Upper lobe of left lung (tissue), 6 donors: ENCODE data around the gene IKZF4. TPM values are rescaled to one million over a fixed set of nuclear protein-coding genes. Genes with fewer than 3 reads are reported as not detected.

Experiments
- ATAC-seq, 2 donors: fragments of 200-7000 bp; cut with Tn5 transposase; one replicate each; pipeline ENCODE4 v1.9.1; 2022; ENCODE audit warnings: mild to moderate bottlenecking in 2 of 2, moderate library complexity in 2 of 2; ENCODE audit not compliant: low FRiP score in 2 of 2
- DNase-seq, 2 donors: peaks; one replicate each; pipeline ENCODE4 v3.0.0-alpha.2; 2019 to 2020
- H3K27ac ChIP-seq, 4 donors: fragments of 200-600 bp; sonication (generic); one replicate each; pipeline ENCODE4 v1.5.1; 2016 to 2019
- H3K27me3 ChIP-seq, 4 donors: fragments of 200-600 bp; sonication (generic); one replicate each; pipeline ENCODE4 v1.5.1; 2017 to 2019
- H3K36me3 ChIP-seq, 4 donors: fragments of 200-600 bp; sonication (generic); one replicate each; pipeline ENCODE4 v1.5.1; 2016 to 2019
- H3K4me1 ChIP-seq, 4 donors: fragments of 200-600 bp; sonication (generic); one replicate each; pipeline ENCODE4 v1.5.1; 2018 to 2019
- H3K4me3 ChIP-seq, 4 donors: fragments of 200-600 bp; sonication (generic); one replicate each; pipeline ENCODE4 v1.5.1; 2017 to 2019; ENCODE audit warnings: mild to moderate bottlenecking in 2 of 4, moderate library complexity in 1 of 4
- H3K9me3 ChIP-seq, 4 donors: fragments of 200-600 bp; sonication (generic); one replicate each; pipeline ENCODE4 v1.5.1; 2018 to 2019
- CTCF ChIP-seq, 6 experiments: fragments of 450-650 bp in 4 of 6; fragments of 200-600 bp in 2 of 6; sonication (generic) in 2 of 6; IDR thresholded peaks; one replicate each; pipeline ENCODE4 v1.5.1; 2016 to 2019; ENCODE audit warnings: antibody characterized with exemption in 6 of 6
- EP300 ChIP-seq, 4 donors: sonication (generic); formaldehyde crosslinking; IDR thresholded peaks; one replicate each; pipeline ENCODE4 v1.5.1; 2017; ENCODE audit warnings: antibody characterized with exemption in 4 of 4, control low read depth in 2 of 4
- POLR2A ChIP-seq, 4 donors: fragments of 450-650 bp; IDR thresholded peaks; one replicate each; pipeline ENCODE4 v1.5.1; 2016 to 2017; ENCODE audit warnings: antibody characterized with exemption in 4 of 4, mild to moderate bottlenecking in 2 of 4
- POLR2AphosphoS5 ChIP-seq, 2 donors: sonication (generic); formaldehyde crosslinking; IDR thresholded peaks; one replicate each; pipeline ENCODE4 v1.5.1; 2017; ENCODE audit warnings: antibody characterized with exemption in 2 of 2
- WGBS, 2 donors: methylation state at CpG; one replicate each; pipeline ENCODE4 v1.1.5; 2017 to 2018; 5-methylcytosine and 5-hydroxymethylcytosine counted together
- total RNA-seq, 6 donors: library from RNA; depleted of rRNA in 4 of 6; stranded (reverse); fragments of >200 nt in 4 of 6; gene quantifications; one replicate each; pipeline versions ENCODE4 v1.1.0 to v1.2.1, GENCODE V29; 2016 to 2021
- donor health status: DM: no; HTN: no; CAD: no; lungs with moderate emphysema.
- donor health status: DM: no; HTN: yes; CAD: no; lungs with severe emphysema.

IKZF4 gene
- total RNA-seq, 6 donors from 2014 or later, result 5.6 to 23.0 (median 9.3) TPM

- H3K9me3 ChIP-seq, result no peaks in the 10 kb centered on the region
- peaks cover 0 to 8% (median 0%) of the 10 kb centered on the region in 4 donors for H3K36me3 ChIP-seq
- H3K4me3 ChIP-seq, result peak overlapping the region; percentile 40 to 73 (median 60)
- ATAC-seq (peak in 1 of 2 donors; percentile 45), DNase-seq (peak in 1 of 2 donors; percentile 65)
- H3K27me3 ChIP-seq, result peaks cover 0 to 9% (median 7%) of the 10 kb centered on the region in 4 donors
- H3K27ac ChIP-seq, result peak overlapping the region; percentile 84 to 94 (median 88)
- WGBS, 2 donors, result 21 to 28% methylated on average over 12 to 20 of the region's 20 CpGs
- TF ChIP-seq CTCF (IDR thresholded peaks at IDR 0.05) (peak in 1 of 6 experiments; percentile 5), POLR2AphosphoS5 (IDR thresholded peaks at IDR 0.05) (peak in 1 of 2 donors; percentile 31), EP300 (IDR thresholded peaks at IDR 0.05) (no peak), POLR2A (IDR thresholded peaks at IDR 0.05) (peak in 1 of 4 donors; percentile 12)
- H3K4me1 ChIP-seq, result peaks cover 7 to 35% (median 20%) of the 10 kb centered on the region in 4 donors
Measured at GRCh38 chr12:56080556-56081138, 59.8 kb downstream of the IKZF4 start.

GRCh38 chr12:56081393-56082347 lies 60.8 kb downstream of the IKZF4 start:
- TF ChIP-seq CTCF (IDR thresholded peaks at IDR 0.05), result no peak
- TF ChIP-seq EP300 (IDR thresholded peaks at IDR 0.05), result no peak
- no peak for TF ChIP-seq POLR2AphosphoS5 (IDR thresholded peaks at IDR 0.05)
- peak in 1 of 4 donors; percentile 33 for TF ChIP-seq POLR2A (IDR thresholded peaks at IDR 0.05)
- Histone ChIP-seq H3K9me3 (no peaks in the 10 kb centered on the region), H3K36me3 (peaks cover 0 to 8% (median 0%) of the 10 kb centered on the region in 4 donors), H3K4me1 (peaks cover 14 to 35% (median 22%) of the 10 kb centered on the region in 4 donors), H3K4me3 (peak overlapping the region; percentile 7 to 73 (median 60)), H3K27me3 (peaks cover 0 to 9% (median 7%) of the 10 kb centered on the region in 4 donors), H3K27ac (peak overlapping the region; percentile 84 to 94 (median 88))
- WGBS, 2 donors, result 45 to 53% methylated on average over 4 to 6 of the region's 6 CpGs
- peak in 1 of 2 donors; percentile 63 for DNase-seq
- no peak for ATAC-seq

GRCh38 chr12:56082382-56082781 lies 61.5 kb downstream of the IKZF4 start:
- Histone ChIP-seq H3K27me3 (peaks cover 0 to 9% (median 7%) of the 10 kb centered on the region in 4 donors), H3K36me3 (peaks cover 0 to 8% (median 0%) of the 10 kb centered on the region in 4 donors), H3K4me1 (peaks cover 17 to 36% (median 25%) of the 10 kb centered on the region in 4 donors), H3K27ac (peak overlapping the region in 3 of 4 donors; percentile 86 to 94 (median 89)), H3K9me3 (no peaks in the 10 kb centered on the region), H3K4me3 (peak overlapping the region in 2 of 4 donors; percentile 71 to 73)
- ATAC-seq, result no peak
- TF ChIP-seq EP300 (IDR thresholded peaks at IDR 0.05) (no peak), CTCF (IDR thresholded peaks at IDR 0.05) (no peak), POLR2AphosphoS5 (IDR thresholded peaks at IDR 0.05) (no peak), POLR2A (IDR thresholded peaks at IDR 0.05) (no peak)
- DNase-seq, result no peak
- 67 to 79% methylated on average over 2 of the region's 2 CpGs for WGBS, 2 donors

GRCh38 chr12:56082967-56083366 lies 62.1 kb downstream of the IKZF4 start:
- H3K4me3 ChIP-seq, result no peak overlapping the region
- DNase-seq, result no peak
- H3K36me3 ChIP-seq, result peaks cover 0 to 8% (median 0%) of the 10 kb centered on the region in 4 donors
- no peaks in the 10 kb centered on the region for H3K9me3 ChIP-seq
- H3K4me1 ChIP-seq, result peaks cover 17 to 40% (median 29%) of the 10 kb centered on the region in 4 donors
- ATAC-seq, result no peak
- H3K27me3 ChIP-seq, result peaks cover 0 to 9% (median 7%) of the 10 kb centered on the region in 4 donors
- TF ChIP-seq EP300 (IDR thresholded peaks at IDR 0.05), result no peak
- TF ChIP-seq POLR2AphosphoS5 (IDR thresholded peaks at IDR 0.05), result no peak
- TF ChIP-seq CTCF (IDR thresholded peaks at IDR 0.05), result no peak
- TF ChIP-seq POLR2A (IDR thresholded peaks at IDR 0.05), result no peak
- WGBS, 2 donors, result 61 to 72% methylated on average over 3 of the region's 3 CpGs
- peak overlapping the region in 2 of 4 donors; percentile 86 to 89 for H3K27ac ChIP-seq
